ENCODE data around the gene TCAF2. TPM values are rescaled to one million over a fixed set of nuclear protein-coding genes. Genes with fewer than 3 reads are reported as not detected.
"Not testable (repeated sequence)": the region's sequence is repeated elsewhere in the genome, so short reads cannot be mapped to it uniquely, and the experiment has no call there.

Gene TCAF2
- total and polyA plus RNA-seq, 5 experiments from 2014 or later: 5.3 to 16.8 (median 9.2) TPM

GRCh38 chr7:143633013-143633618 lies 12.3 kb downstream of the TCAF2 start:
- ATAC-seq: not testable (repeated sequence)

DNA sequence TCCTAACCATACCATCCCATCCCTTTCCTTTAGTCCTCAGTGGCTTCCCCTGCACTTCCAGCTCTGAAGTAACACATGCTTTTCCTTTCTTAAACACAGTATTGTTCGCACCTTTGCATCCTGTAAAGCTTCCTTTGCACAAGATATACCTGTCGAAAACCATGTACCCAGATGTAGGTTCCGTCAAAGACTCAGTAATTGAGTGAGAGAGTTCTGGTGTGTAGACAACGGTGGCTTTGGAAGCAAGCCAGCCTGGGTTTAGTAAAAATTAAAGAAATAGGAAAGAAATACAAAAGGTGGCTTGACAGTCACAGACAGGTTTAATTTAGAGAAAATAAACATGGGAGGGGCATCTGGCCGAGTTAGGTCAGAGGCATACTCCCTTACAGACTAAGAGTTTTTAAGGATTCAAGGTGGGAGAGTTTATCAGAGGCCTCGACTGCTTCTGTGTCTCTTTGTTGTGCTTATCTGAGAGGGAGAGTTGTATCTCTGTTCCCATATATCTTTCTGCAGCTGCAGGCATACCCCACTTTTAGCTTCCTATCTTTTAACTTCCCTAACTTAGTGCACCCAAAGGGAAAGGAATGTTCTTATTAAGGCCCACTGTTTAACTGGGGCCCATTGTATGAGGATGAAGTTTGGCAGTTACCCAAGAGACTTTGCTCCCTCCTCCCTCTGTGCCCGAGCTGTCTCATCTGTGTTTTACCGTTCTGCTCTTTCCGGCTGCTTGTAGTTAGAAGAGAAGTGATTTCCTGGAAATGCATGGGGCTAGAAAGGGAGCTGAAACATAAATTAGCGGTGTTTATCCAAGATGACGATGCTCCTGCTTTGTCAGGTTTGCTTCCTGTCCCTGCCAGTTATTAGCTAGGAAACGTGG lies 14.8 kb downstream of the TCAF2 start:
- ATAC-seq: peak; percentile 84 to 85

More at GRCh38 chr7:143633013-143633618, 12.3 kb downstream of the TCAF2 start:
- H3K4me3 Mint-ChIP-seq, H3K9me3 Mint-ChIP-seq, H3K36me3 Mint-ChIP-seq, H3K4me1 Mint-ChIP-seq, POLR2A ChIA-PET, DNase-seq, H3K27me3 Mint-ChIP-seq, H3K27ac Mint-ChIP-seq: not testable (repeated sequence)

DNA sequence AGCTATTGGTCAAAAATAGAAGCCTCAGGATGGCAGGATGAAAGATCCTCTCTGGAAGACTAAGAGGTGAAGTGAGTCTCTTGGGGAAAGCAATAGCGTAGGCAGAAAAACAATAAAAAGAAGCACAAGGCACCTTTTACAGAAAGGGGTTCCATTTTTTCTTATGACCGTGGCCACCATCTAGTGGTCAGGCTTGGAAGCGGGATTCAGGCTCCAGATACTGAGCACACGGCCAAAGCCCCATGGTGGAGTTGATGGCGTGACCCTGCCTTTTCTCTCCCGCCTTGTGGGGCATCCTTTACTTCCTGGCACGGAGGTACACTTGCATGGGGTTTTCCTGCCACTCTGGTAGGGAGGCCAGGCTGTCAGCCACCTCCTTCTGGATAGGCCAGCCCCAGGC lies 18.6 kb downstream of the TCAF2 start:
- H3K27ac Mint-ChIP-seq, H3K9me3 Mint-ChIP-seq, H3K4me3 Mint-ChIP-seq, H3K4me1 Mint-ChIP-seq, ATAC-seq, H3K27me3 Mint-ChIP-seq, POLR2A ChIA-PET, DNase-seq, H3K36me3 Mint-ChIP-seq: not testable (repeated sequence)

More for the DNA sequence above, 14.8 kb downstream of the TCAF2 start:
- H3K4me1 Mint-ChIP-seq, H3K36me3 Mint-ChIP-seq, H3K9me3 Mint-ChIP-seq, H3K27me3 Mint-ChIP-seq, H3K4me3 Mint-ChIP-seq, DNase-seq, H3K27ac Mint-ChIP-seq, POLR2A ChIA-PET: not testable (repeated sequence)

DNA sequence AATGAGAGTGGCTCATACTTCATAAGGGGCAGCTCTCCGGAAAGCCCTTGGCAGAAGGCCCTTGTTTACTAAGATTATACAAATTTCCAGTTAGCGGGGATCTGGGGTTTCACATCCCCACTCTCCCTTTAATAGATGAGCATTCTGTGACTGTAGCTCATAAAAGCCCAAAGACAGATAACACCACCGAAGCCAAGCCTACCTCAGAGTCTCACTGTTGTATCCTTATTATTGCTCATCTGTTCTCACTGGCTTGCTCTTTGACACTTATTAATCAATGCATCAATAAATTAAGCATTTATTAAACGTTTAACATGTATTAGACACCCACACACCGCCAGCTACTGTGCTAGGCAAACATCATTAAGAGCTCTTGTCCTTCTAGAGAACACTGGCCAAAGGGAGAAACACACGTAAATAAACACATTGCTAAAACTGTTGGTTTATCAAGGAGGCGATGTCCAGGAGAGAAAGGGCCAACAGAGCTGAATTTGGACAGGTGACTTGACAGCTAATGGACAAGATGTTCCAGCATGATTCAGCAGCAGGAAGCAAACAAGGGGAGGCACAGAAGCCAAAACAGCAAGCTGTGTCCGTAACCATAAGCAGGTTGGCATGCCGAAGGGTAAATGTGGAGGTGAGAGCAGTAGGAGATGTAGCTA lies 19.9 kb downstream of the TCAF2 start:
- ATAC-seq, H3K27ac Mint-ChIP-seq, POLR2A ChIA-PET, H3K4me1 Mint-ChIP-seq, H3K4me3 Mint-ChIP-seq, H3K9me3 Mint-ChIP-seq, H3K27me3 Mint-ChIP-seq, DNase-seq, H3K36me3 Mint-ChIP-seq: not testable (repeated sequence)

- H3K27me3 Mint-ChIP-seq, DNase-seq, H3K9me3 Mint-ChIP-seq, ATAC-seq, H3K4me3 Mint-ChIP-seq, H3K36me3 Mint-ChIP-seq, POLR2A ChIA-PET, H3K4me1 Mint-ChIP-seq, H3K27ac Mint-ChIP-seq: not testable (repeated sequence)
Measured at GRCh38 chr7:143646598-143646997, 25.8 kb downstream of the TCAF2 start.

GRCh38 chr7:143649902-143650301 lies 29.1 kb downstream of the TCAF2 start:
- DNase-seq, H3K27ac Mint-ChIP-seq, POLR2A ChIA-PET, H3K4me3 Mint-ChIP-seq, ATAC-seq, H3K9me3 Mint-ChIP-seq, H3K4me1 Mint-ChIP-seq, H3K36me3 Mint-ChIP-seq, H3K27me3 Mint-ChIP-seq: not testable (repeated sequence)

- H3K36me3 Mint-ChIP-seq, H3K9me3 Mint-ChIP-seq, H3K4me1 Mint-ChIP-seq, H3K4me3 Mint-ChIP-seq, POLR2A ChIA-PET, H3K27ac Mint-ChIP-seq, H3K27me3 Mint-ChIP-seq, ATAC-seq, DNase-seq: not testable (repeated sequence)
Measured at GRCh38 chr7:143650447-143650846, 29.7 kb downstream of the TCAF2 start.

Other genes starting within 250 kb of the TCAF2 start
- 100 to 1,000 TPM; 138 to 151 TPM for gene ZYX, start 239.6 kb upstream of the TCAF2 start, total RNA-seq
- 100 to 1,000 TPM in 1 of 3 donors, 10 to 100 TPM in 2; 58.6 to 142 (median 82.6) TPM for gene ZYX, start 239.6 kb upstream of the TCAF2 start, polyA plus RNA-seq
- gene EPHA1, start 212.1 kb upstream of the TCAF2 start, total RNA-seq: 10 to 100 TPM; 44.8 to 44.9 TPM
- gene EPHA1, start 212.1 kb upstream of the TCAF2 start, polyA plus RNA-seq: 10 to 100 TPM; 10.1 to 37.1 (median 16.2) TPM
- 1 to 10 TPM in 1 of 2 experiments, under 1 TPM in 1; 0.96 to 1.0 TPM for gene TAS2R60, start 177.5 kb upstream of the TCAF2 start, total RNA-seq
- gene TAS2R60, start 177.5 kb upstream of the TCAF2 start, polyA plus RNA-seq: under 1 TPM in 1 of 3 donors, not detected in 2; 0.23 TPM
- gene TAS2R41, start 143.1 kb upstream of the TCAF2 start, total RNA-seq: under 1 TPM in 1 of 2 experiments, not detected in 1; 0.55 TPM
- gene TAS2R41, start 143.1 kb upstream of the TCAF2 start, polyA plus RNA-seq: not detected
- not detected for gene CTAGE15, start 49.2 kb upstream of the TCAF2 start, total RNA-seq
- under 1 TPM in 2 of 3 donors, not detected in 1; 0.09 to 0.19 TPM for gene CTAGE15, start 49.2 kb upstream of the TCAF2 start, polyA plus RNA-seq
- 1 to 10 TPM in 1 of 2 experiments, under 1 TPM in 1; 0.96 to 1.2 TPM for gene CTAGE6, start 136.7 kb downstream of the TCAF2 start, total RNA-seq
- gene CTAGE6, start 136.7 kb downstream of the TCAF2 start, polyA plus RNA-seq: under 1 TPM in 1 of 3 donors, not detected in 2; 0.08 TPM

Measured in naive thymus-derived CD8-positive, alpha-beta T cell (primary cell).